NK-92 (cell line): ENCODE data around the gene PBLD.

ENCODE experiments used
- DNase-seq: peaks from one replicate; lab custom pipeline; 2025; ENCODE audit not compliant: unreplicated experiment; lab: John Stamatoyannopoulos, UW

The PBLD gene

GRCh38 chr10:68238371-68238770, 94.4 kb downstream of the PBLD start:
- DNase-seq: no peak

GRCh38 chr10:68237173-68237572, 95.6 kb downstream of the PBLD start:
- DNase-seq: no peak

- DNase-seq: no peak
These were observed 97.1 kb downstream of the PBLD start for GRCh38 chr10:68235581-68235980.

GRCh38 chr10:68235111-68235510, 97.6 kb downstream of the PBLD start:
- no peak for DNase-seq

- no peak for DNase-seq
These were observed 99.7 kb downstream of the PBLD start for GRCh38 chr10:68233046-68233445.
